ENCODE data around the gene NUDCD3.

DNA sequence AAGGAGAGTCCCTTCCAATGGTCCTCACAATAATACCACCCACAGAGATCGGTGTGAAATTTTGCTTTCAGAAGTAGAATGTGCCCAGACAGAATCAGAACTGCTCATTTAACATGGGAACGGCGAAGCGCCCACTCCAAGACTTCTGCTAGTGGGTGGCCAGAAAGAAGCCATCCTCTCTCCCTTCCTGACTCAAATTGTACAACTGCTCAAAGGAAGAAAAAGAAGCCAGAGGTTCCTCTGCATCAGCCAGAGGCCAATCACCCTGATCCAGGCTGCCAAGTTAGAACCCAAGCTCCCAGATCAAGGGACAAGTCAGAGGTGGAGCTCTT, 23.3 kb downstream of the NUDCD3 start:
- TF ChIP-seq, protein P1, sequence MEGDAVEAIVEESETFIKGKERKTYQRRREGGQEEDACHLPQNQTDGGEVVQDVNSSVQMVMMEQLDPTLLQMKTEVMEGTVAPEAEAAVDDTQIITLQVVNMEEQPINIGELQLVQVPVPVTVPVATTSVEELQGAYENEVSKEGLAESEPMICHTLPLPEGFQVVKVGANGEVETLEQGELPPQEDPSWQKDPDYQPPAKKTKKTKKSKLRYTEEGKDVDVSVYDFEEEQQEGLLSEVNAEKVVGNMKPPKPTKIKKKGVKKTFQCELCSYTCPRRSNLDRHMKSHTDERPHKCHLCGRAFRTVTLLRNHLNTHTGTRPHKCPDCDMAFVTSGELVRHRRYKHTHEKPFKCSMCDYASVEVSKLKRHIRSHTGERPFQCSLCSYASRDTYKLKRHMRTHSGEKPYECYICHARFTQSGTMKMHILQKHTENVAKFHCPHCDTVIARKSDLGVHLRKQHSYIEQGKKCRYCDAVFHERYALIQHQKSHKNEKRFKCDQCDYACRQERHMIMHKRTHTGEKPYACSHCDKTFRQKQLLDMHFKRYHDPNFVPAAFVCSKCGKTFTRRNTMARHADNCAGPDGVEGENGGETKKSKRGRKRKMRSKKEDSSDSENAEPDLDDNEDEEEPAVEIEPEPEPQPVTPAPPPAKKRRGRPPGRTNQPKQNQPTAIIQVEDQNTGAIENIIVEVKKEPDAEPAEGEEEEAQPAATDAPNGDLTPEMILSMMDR (IDR thresholded peaks at IDR 0.05): no peak
- TF ChIP-seq POLR2A (IDR thresholded peaks at IDR 0.05; ENCODE audit: low read depth): no peak
- TF ChIP-seq EP300 (IDR thresholded peaks at IDR 0.05): no peak
- no peak for TF ChIP-seq POLR2AphosphoS5 (IDR thresholded peaks at IDR 0.05)

Data from esophagus muscularis mucosa (tissue), 4 donors.